Measurements from ENCODE around the gene SSBP2. TPM values are rescaled to one million over a fixed set of nuclear protein-coding genes. Genes with fewer than 3 reads are reported as not detected.

The SSBP2 gene
- total and polyA plus RNA-seq, 2 of the 8 experiments (the other 6 are each of a cell fraction or from before 2014, with no cell fraction given): 21.5 to 36.2 TPM

DNA sequence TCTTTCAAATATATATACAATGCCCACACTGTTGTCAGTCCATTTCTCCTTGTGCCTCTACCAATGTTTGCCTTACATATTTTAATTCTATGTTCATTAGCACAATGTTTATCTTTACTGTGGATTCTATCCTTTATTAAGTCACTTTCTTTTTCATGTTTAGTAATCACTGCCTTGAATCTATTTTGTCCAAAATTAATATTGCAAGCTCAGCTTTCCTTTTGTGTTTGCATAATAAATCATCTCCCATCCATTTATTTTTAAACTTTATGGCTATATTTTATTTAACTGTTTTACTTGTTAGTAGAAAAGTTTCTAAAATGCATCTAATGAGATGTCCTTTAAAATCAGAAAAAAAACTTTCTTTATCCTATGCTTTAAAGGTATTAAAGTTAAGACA, 230.1 kb downstream of the SSBP2 start:
- no peak overlapping the region for H2AFZ ChIP-seq (ENCODE audit: low read length)
- CTCF ChIA-PET (ENCODE audit: partially characterized antibody): no interaction called here

More for the DNA sequence above, 230.1 kb downstream of the SSBP2 start:
- Histone ChIP-seq H3K14ac (ENCODE audit: insufficient read length) (no peak overlapping the region), H3K9me3 (ENCODE audit: insufficient read depth in 2 of 2, low read depth in 1 of 2, low read length in 1 of 2) (no peaks in the 10 kb centered on the region), H4K20me1 (replicated peaks in 1 of 2; ENCODE audit: control insufficient read depth in 1 of 2, insufficient read depth in 2 of 2, low read length in 2 of 2) (no peaks in the 10 kb centered on the region), H3K4me3 (ENCODE audit: extremely low read depth in 1 of 4, insufficient read depth in 2 of 4, low read depth in 3 of 4, low read length in 4 of 4) (no peak overlapping the region), H3K4me2 (ENCODE audit: insufficient read depth in 1 of 2, low read depth in 2 of 2, low read length in 2 of 2) (no peak overlapping the region), H3K23ac (ENCODE audit: insufficient read length) (no peak overlapping the region), H2AK5ac (ENCODE audit: low read depth, low read length) (no peak overlapping the region), H3K23me2 (ENCODE audit: low read depth, low read length) (no peaks in the 10 kb centered on the region), H3K9ac (replicated peaks in 1 of 4; ENCODE audit: extremely low read depth in 1 of 4, low read depth in 3 of 4, low read length in 3 of 4) (no peak overlapping the region), H3K27ac (ENCODE audit: low read depth, low read length) (no peak overlapping the region), H3K4ac (replicated peaks; ENCODE audit: insufficient read length, low read depth, low read length) (no peak overlapping the region), H3K79me1 (ENCODE audit: low read depth, low read length) (no peaks in the 10 kb centered on the region), H3K27me3 (replicated peaks in 1 of 4; ENCODE audit: control insufficient read depth in 3 of 4, extremely low read depth in 1 of 4, insufficient read depth in 3 of 4, low read length in 3 of 4) (no peaks in the 10 kb centered on the region), H2BK20ac (ENCODE audit: low read length) (no peak overlapping the region), H3K56ac (replicated peaks; ENCODE audit: insufficient read length, low read depth, low read length) (no peak overlapping the region), H3K79me2 (ENCODE audit: control insufficient read depth in 1 of 2, insufficient read depth in 2 of 2, low read length in 2 of 2) (no peaks in the 10 kb centered on the region), H4K91ac (replicated peaks; ENCODE audit: insufficient read length, low read length) (no peak overlapping the region), H3K36me3 (ENCODE audit: control insufficient read depth in 2 of 4, insufficient read depth in 4 of 4, low read length in 3 of 4) (no peaks in the 10 kb centered on the region), H4K8ac (ENCODE audit: extremely low read depth, insufficient read depth, low read length) (no peak overlapping the region), H4K5ac (ENCODE audit: insufficient read length, low read depth, low read length) (no peak overlapping the region), H2BK12ac (ENCODE audit: low read depth, low read length) (no peak overlapping the region), H3K4me1 (replicated peaks in 1 of 4; ENCODE audit: control insufficient read depth in 3 of 4, insufficient read depth in 4 of 4, low read length in 3 of 4) (no peaks in the 10 kb centered on the region; a peak in 1 of 7 replicates), H2BK5ac (ENCODE audit: low read depth, low read length) (no peak overlapping the region), H3K18ac (ENCODE audit: extremely low read depth, low read length) (no peak overlapping the region), H2BK15ac (ENCODE audit: low read length) (no peak overlapping the region), H2BK120ac (replicated peaks; ENCODE audit: low read depth, low read length) (no peak overlapping the region)
- FAIRE-seq (no peak), DNase-seq (ENCODE audit: low read depth in 1 of 2, low spot score in 2 of 2) (no peak)
- POLR2A ChIA-PET (ENCODE audit: partially characterized antibody): no interaction called here
- TF ChIP-seq JUN (IDR thresholded peaks at IDR 0.05; ENCODE audit: low read depth, low read length) (no peak), BACH1 (IDR thresholded peaks at IDR 0.05; ENCODE audit: low read length) (no peak), RFX5 (IDR thresholded peaks at IDR 0.05; ENCODE audit: borderline replicate concordance, low read depth, low read length) (no peak), CTBP2 (IDR thresholded peaks at IDR 0.05; ENCODE audit: borderline replicate concordance, insufficient read depth, insufficient read length, low read length) (no peak), HDAC6 (IDR thresholded peaks at IDR 0.05; ENCODE audit: low read depth, low read length) (no peak), SIRT6 (IDR thresholded peaks at IDR 0.05; ENCODE audit: low read length) (no peak), KDM1A (IDR thresholded peaks at IDR 0.05; ENCODE audit: borderline replicate concordance, low read length) (no peak), ZNF274 (IDR thresholded peaks at IDR 0.05; ENCODE audit: borderline replicate concordance, extremely low read depth, low read length) (no peak), TAF1 (IDR thresholded peaks at IDR 0.05; ENCODE audit: low read depth, low read length) (no peak), SP2 (IDR thresholded peaks at IDR 0.05; ENCODE audit: low read length) (no peak), CHD1 (IDR thresholded peaks at IDR 0.05; ENCODE audit: low read depth, low read length) (no peak), TCF12 (IDR thresholded peaks at IDR 0.05; ENCODE audit: low read depth, low read length) (no peak)
- TF ChIP-seq, protein P1, sequence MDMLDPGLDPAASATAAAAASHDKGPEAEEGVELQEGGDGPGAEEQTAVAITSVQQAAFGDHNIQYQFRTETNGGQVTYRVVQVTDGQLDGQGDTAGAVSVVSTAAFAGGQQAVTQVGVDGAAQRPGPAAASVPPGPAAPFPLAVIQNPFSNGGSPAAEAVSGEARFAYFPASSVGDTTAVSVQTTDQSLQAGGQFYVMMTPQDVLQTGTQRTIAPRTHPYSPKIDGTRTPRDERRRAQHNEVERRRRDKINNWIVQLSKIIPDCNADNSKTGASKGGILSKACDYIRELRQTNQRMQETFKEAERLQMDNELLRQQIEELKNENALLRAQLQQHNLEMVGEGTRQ (IDR thresholded peaks at IDR 0.05; ENCODE audit: low read length): no peak
